Endothelial cell of umbilical vein (primary cell): ENCODE measurements around the gene NR3C2. TPM values are rescaled to one million over a fixed set of nuclear protein-coding genes. Genes with fewer than 3 reads are reported as not detected.

Experiments
- BruUV-seq: library from RNA; stranded (reverse); fragments of 400-500 nt; replicated peaks from 2 replicates; lab custom pipeline; 2021; lab: Mats Ljungman, UMichigan
- CTCF ChIA-PET: fragments of 300-600, 350-600 bp; sonication (Branson Sonifier 250); formaldehyde crosslinking; loops from one replicate; lab custom pipeline; 2021; ENCODE audit warnings: antibody characterized with exemption, inconsistent platforms; lab: Charles Lee
- POLR2A ChIA-PET: fragments of 300-600, 350-600 bp; sonication (Branson Sonifier 250); formaldehyde crosslinking; loops from one replicate; lab custom pipeline; 2021; ENCODE audit warnings: antibody characterized with exemption, inconsistent platforms; lab: Charles Lee
- DNase-seq: peaks from one replicate; pipeline ENCODE4 v3.0.0-alpha.2; 2011; ENCODE audit warnings: low read depth, low spot score
- FAIRE-seq: peaks from 2 replicates; lab custom pipeline; 2011; peaks lifted over from hg19 to GRCh38; lab: Jason Lieb, UNC
- H2AFZ ChIP-seq: 2 replicates; pipeline ENCODE4 v1.6.0; 2012; ENCODE audit warnings: low read depth, low read length, control low read depth, inconsistent platforms
- H3K27ac ChIP-seq: 2 replicates; pipeline ENCODE4 v1.5.1; 2011; ENCODE audit warnings: low read depth, mild to moderate bottlenecking, control low read depth, low read length, moderate library complexity; ENCODE audit not compliant: insufficient read depth
- H3K27me3 ChIP-seq, 2 experiments: 2 replicates each; pipeline versions ENCODE4 v1.6.0 to v1.6.1; 2011; ENCODE audit warnings: low read length in 2 of 2, mixed read lengths in 1 of 2; ENCODE audit not compliant: control insufficient read depth in 2 of 2, insufficient read depth in 2 of 2
- H3K36me3 ChIP-seq, 2 experiments: 2 replicates in 1 of 2; 3 replicates in 1 of 2; pipeline ENCODE4 v1.5.1; 2011; ENCODE audit warnings: low read length in 2 of 2, mild to moderate bottlenecking in 1 of 2, moderate library complexity in 1 of 2; ENCODE audit not compliant: control insufficient read depth in 2 of 2, insufficient read depth in 2 of 2; ENCODE audit errors: extremely low read depth in 1 of 2
- H3K4me1 ChIP-seq: 3 replicates; pipeline ENCODE4 v1.5.1; 2011; ENCODE audit warnings: mild to moderate bottlenecking, low read length; ENCODE audit not compliant: control insufficient read depth, insufficient read depth; ENCODE audit errors: extremely low read depth
- H3K4me2 ChIP-seq: 2 replicates; pipeline ENCODE4 v1.6.1; 2011; ENCODE audit warnings: low read length, control low read depth, mixed read lengths; ENCODE audit not compliant: insufficient read depth
- H3K4me3 ChIP-seq, 3 experiments: fragments of 200-600 bp in 1 of 3; sonication (generic), shearing (Covaris generic) in 1 of 3; replicated peaks in 1 of 3; 2 replicates each; pipeline ENCODE4 v1.5.1; 2011 to 2016; ENCODE audit warnings: control low read depth in 3 of 3, low read length in 3 of 3, mild to moderate bottlenecking in 2 of 3, inconsistent platforms in 1 of 3, low read depth in 1 of 3, moderate library complexity in 1 of 3; ENCODE audit not compliant: insufficient read depth in 1 of 3
- H3K79me2 ChIP-seq: 2 replicates; pipeline ENCODE4 v1.6.0; 2012; ENCODE audit warnings: low read length, inconsistent platforms; ENCODE audit not compliant: control insufficient read depth, insufficient read depth
- H3K9ac ChIP-seq: replicated peaks from 2 replicates; pipeline ENCODE3; 2011; ENCODE audit warnings: low read length, control low read depth; ENCODE audit not compliant: insufficient read depth; ENCODE audit errors: extremely low read depth
- H3K9me1 ChIP-seq: replicated peaks from 3 replicates; pipeline ENCODE4 v1.6.0; 2011; ENCODE audit warnings: mild to moderate bottlenecking, low read length; ENCODE audit not compliant: control insufficient read depth, insufficient read depth; ENCODE audit errors: extremely low read depth
- H3K9me3 ChIP-seq: replicated peaks from 2 replicates; pipeline ENCODE4 v1.5.1; 2012; ENCODE audit warnings: low read length, inconsistent platforms; ENCODE audit not compliant: control insufficient read depth, insufficient read depth
- H4K20me1 ChIP-seq: replicated peaks from 2 replicates; pipeline ENCODE3; 2011; ENCODE audit warnings: mild to moderate bottlenecking, low read length; ENCODE audit not compliant: control insufficient read depth, insufficient read depth; ENCODE audit errors: extremely low read depth
- EZH2 ChIP-seq: IDR thresholded peaks from 2 replicates; pipeline ENCODE4 v1.6.1; 2012; ENCODE audit warnings: borderline replicate concordance, low read depth, mild to moderate bottlenecking, moderate library complexity, low read length, inconsistent platforms; ENCODE audit not compliant: severe bottlenecking
- FOS ChIP-seq: IDR thresholded peaks from 2 replicates; pipeline ENCODE4 v1.6.1; 2011; ENCODE audit warnings: mild to moderate bottlenecking, low read length, moderate library complexity, borderline replicate concordance; ENCODE audit not compliant: insufficient read depth
- GATA2 ChIP-seq: IDR thresholded peaks from 2 replicates; pipeline ENCODE4 v1.7.0; 2011; ENCODE audit warnings: low read depth, mild to moderate bottlenecking, moderate library complexity, mixed read lengths, low read length; ENCODE audit not compliant: insufficient read length, insufficient read depth
- JUN ChIP-seq: IDR thresholded peaks from 2 replicates; pipeline ENCODE4 v1.6.1; 2011; ENCODE audit warnings: borderline replicate concordance, low read depth; ENCODE audit not compliant: insufficient read length, insufficient read depth
- MAX ChIP-seq: IDR thresholded peaks from 2 replicates; pipeline ENCODE4 v1.6.1; 2011; ENCODE audit not compliant: insufficient read depth, insufficient read length
- MYC ChIP-seq: IDR thresholded peaks from one replicate; pipeline ENCODE4 v1.6.1; 2011; ENCODE audit warnings: mild to moderate bottlenecking, low read depth, low read length
- POLR2A ChIP-seq: IDR thresholded peaks from 2 replicates; pipeline ENCODE4 v1.6.1; 2012; ENCODE audit warnings: low read depth, mild to moderate bottlenecking, control low read depth, low read length
- POLR2AphosphoS5 ChIP-seq: IDR thresholded peaks from 2 replicates; pipeline ENCODE4 v1.6.1; 2012; ENCODE audit warnings: low read depth, mild to moderate bottlenecking, control low read depth, low read length, moderate library complexity; ENCODE audit not compliant: insufficient read depth
- dilution Hi-C: fragments of 300-500 bp; cut with MboI; formaldehyde crosslinking; loops from one replicate; pipeline ENCODE4 v1.15.0; 2019; ENCODE audit warnings: low sequenced_read_pairs; ENCODE audit not compliant: extremely low pct_ligation_motif_present
- intact Hi-C: fragments of 100-400 bp; cut with micrococcal nuclease; formaldehyde crosslinking; loops from one replicate; pipeline ENCODE4 v1.10.0; 2022
- polyA plus RNA-seq, 4 experiments: library from polyadenylated mRNA; depleted of rRNA in 3 of 4; stranded (reverse) in 3 of 4; unstranded in 1 of 4; fragments of >200 nt; gene quantifications; 2 replicates each; pipeline versions ENCODE4 v1.2.1 to v1.2.3, GENCODE V29; 2011 to 2012; ENCODE audit warnings: missing spikeins in 1 of 4
- total RNA-seq: library from RNA; stranded (reverse); gene quantifications from 2 replicates; pipeline ENCODE4 v1.2.3, GENCODE V29; 2021
- TF ChIP-seq, protein P1 (sequence below), 2 donors: IDR thresholded peaks; 1 replicate in 1 of 2; 2 replicates in 1 of 2; pipeline ENCODE4 v1.5.1; 2011; ENCODE audit warnings: low read length in 2 of 2, mild to moderate bottlenecking in 2 of 2, moderate library complexity in 2 of 2, control low read depth in 1 of 2, inconsistent platforms in 1 of 2, low read depth in 1 of 2; ENCODE audit not compliant: insufficient read depth in 1 of 2; ENCODE audit errors: extremely low read depth in 1 of 2

The NR3C2 gene
- total and polyA plus RNA-seq, 2 donors (not counting 3 experiments of a cell fraction or from before 2014, with no cell fraction given) = 4.8 to 16.4 TPM

DNA sequence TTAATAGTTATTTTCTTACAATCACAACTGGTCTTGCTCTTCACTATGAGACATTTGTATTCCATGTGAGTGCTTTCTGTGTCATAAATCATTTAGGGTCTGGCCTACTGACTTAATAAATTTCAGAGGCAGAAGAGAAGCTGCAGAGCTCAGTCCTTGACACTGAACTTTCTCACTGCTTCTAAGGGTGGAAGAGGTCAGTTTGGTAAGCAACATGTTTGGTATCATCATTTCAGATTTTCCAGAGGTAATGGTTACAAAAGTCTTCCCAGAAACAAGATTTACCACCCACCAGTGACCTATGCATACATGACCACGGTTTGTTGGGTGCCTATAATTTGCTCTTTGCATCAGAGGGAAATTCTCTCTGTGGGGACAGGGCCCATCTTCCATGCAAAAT, 148.6 kb downstream of the NR3C2 start:
- dilution Hi-C loops = no loop called here
- no peaks in the 10 kb centered on the region for H3K27me3 ChIP-seq
- DNase-seq (no peak), FAIRE-seq (no peak)
- BruUV-seq = no TSS peak
- intact Hi-C loops = no loop called here
- ChIA-PET CTCF (interaction anchor here (1.1 kb wide), 1 partner anchor 737 kb away, joined by 3 read pairs; no protein-coding TSS in a partner anchor), POLR2A (no interaction called here)
- no peaks in the 10 kb centered on the region for H3K36me3 ChIP-seq
- no peak overlapping the region for H3K9ac ChIP-seq
- no peaks in the 10 kb centered on the region for H4K20me1 ChIP-seq
- no peaks in the 10 kb centered on the region for H3K4me1 ChIP-seq
- no peak overlapping the region for H2AFZ ChIP-seq
- H3K27ac ChIP-seq = no peak overlapping the region
- H3K4me3 ChIP-seq = no peak overlapping the region
- no peak for TF ChIP-seq JUN
- no peak for TF ChIP-seq GATA2
- no peak for TF ChIP-seq MAX
- no peak for TF ChIP-seq FOS
- TF ChIP-seq POLR2A = no peak
- TF ChIP-seq EZH2 = no peak
- TF ChIP-seq MYC = no peak
- TF ChIP-seq POLR2AphosphoS5 = no peak
- TF ChIP-seq, protein P1, sequence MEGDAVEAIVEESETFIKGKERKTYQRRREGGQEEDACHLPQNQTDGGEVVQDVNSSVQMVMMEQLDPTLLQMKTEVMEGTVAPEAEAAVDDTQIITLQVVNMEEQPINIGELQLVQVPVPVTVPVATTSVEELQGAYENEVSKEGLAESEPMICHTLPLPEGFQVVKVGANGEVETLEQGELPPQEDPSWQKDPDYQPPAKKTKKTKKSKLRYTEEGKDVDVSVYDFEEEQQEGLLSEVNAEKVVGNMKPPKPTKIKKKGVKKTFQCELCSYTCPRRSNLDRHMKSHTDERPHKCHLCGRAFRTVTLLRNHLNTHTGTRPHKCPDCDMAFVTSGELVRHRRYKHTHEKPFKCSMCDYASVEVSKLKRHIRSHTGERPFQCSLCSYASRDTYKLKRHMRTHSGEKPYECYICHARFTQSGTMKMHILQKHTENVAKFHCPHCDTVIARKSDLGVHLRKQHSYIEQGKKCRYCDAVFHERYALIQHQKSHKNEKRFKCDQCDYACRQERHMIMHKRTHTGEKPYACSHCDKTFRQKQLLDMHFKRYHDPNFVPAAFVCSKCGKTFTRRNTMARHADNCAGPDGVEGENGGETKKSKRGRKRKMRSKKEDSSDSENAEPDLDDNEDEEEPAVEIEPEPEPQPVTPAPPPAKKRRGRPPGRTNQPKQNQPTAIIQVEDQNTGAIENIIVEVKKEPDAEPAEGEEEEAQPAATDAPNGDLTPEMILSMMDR (IDR thresholded peaks at IDR 0.05; ENCODE audit: extremely low read depth in 1 of 2, insufficient read depth in 1 of 2, low read depth in 1 of 2, low read length in 2 of 2) = no peak
- H3K9me1 ChIP-seq = no peaks in the 10 kb centered on the region
- no peaks in the 10 kb centered on the region for H3K79me2 ChIP-seq
- no peak overlapping the region for H3K4me2 ChIP-seq
- no peaks in the 10 kb centered on the region for H3K9me3 ChIP-seq
